Lung microvascular endothelial cell (primary cell): ENCODE data around the gene DIAPH2. TPM values are rescaled to one million over a fixed set of nuclear protein-coding genes. Genes with fewer than 3 reads are reported as not detected.

Source experiments
- DNase-seq, 2 donors: peaks; one replicate each; pipeline versions ENCODE4 v3.0.0 to v3.0.0-alpha.2; 2010; ENCODE audit warnings: low read depth in 2 of 2
- total RNA-seq: library from RNA; depleted of rRNA; stranded (reverse); fragments of >200 nt; gene quantifications from 2 replicates; pipeline ENCODE4 v1.2.1, GENCODE V29; 2014

Gene DIAPH2
- total RNA-seq, 1 donor from 2014 or later = 13.5 TPM

DNA sequence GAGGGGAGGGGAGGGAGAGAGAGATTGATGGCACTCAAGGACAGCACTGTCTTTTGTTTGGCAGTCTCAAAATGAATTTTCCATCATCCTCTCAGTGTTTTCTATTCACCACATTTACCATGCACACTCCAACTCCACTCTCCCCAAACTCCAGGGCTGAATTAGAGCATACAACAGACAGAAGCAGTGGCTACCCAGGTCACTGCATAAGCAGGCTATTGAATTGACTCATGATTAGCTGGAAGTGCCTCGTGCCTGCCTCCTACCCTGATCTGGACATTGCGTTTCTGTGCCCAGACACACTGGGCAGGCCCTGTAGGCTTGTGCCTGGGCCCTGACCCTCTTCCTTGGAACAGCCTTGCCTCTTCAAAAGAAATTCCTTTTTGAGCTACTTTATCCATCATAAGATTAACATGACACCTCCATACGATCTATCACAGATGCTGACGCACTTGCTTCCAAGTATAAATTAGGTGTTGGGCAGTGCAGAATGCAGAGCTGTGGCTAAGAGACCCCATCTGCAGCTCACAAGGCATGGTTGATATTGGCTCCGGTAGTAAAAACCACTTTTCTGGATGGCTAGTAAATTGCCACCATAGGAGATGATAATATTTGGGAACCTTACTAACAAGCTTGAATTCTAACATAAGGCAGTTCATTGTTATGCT, 952.0 kb downstream of the DIAPH2 start:
- DNase-seq = no peak

DNA sequence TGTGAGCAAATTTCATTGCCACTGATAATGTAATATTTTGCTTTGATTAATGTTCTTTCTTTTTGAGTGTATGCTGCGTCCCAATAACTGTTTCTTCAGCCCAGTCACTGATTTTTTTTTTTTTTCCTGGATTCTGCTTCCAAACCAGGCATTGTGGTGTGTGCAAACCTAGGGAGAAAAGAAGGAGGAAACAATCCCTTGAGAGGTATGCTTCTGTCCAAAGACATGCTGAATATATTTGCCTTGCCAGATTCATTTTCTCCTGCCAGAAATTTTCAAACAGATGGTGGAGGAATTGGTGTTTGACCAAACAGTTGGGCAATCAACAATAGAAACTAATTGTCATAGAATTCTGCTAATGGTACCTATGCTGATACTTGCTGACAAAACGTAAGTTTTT, 952.6 kb downstream of the DIAPH2 start:
- no peak for DNase-seq

DNA sequence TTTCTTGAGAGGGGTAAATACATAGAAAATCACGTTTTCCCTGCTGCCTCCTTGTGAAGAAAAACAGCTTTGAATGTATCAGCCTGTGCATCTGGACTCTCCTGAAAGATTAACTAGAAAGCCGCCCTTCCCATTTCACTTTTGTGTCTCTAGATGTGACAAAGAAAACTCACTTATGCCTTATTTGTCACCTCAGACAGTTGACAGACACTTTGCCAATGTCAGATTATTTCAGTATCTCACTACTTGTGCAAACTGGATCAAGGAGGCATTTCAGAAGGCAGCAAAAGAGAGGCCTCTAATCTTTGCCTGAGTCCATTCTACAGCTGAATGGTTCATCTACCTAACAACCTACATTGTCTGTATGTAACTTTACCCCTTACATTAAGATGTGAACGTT, 954.0 kb downstream of the DIAPH2 start:
- DNase-seq = no peak

DNA sequence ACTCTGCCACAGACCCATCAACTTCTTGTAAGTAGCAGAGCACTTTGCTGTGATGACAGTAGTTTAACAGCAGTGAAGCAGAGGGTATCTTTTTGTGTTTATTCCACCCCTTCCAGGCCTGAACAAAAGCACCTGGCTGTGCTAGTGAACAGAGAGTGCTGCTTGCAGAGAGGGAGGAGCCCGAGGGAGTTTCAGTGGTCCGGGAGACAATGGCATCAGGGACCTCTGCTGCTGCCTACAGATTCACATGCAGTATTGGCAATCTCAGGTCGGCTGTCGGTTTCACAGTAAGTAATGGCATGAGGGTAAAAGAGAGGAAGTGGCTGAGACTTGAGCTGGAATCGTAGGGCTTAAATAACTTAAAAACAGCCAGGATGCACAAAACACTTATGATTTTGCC, 954.9 kb downstream of the DIAPH2 start:
- no peak for DNase-seq

Other genes starting within 250 kb of the DIAPH2 start
- gene RPA4, start 199.1 kb downstream of the DIAPH2 start, total RNA-seq = 0.44 and 0.79 TPM in 2 replicates